Hepatocyte (in vitro differentiated cells): ENCODE data around the gene POFUT2.

Experiments
- EZH2 ChIP-seq: fragments of 200-600 bp; sonication (generic); IDR thresholded peaks from 2 replicates; pipeline ENCODE4 v1.6.1; 2016; ENCODE audit warnings: antibody characterized with exemption, mild to moderate bottlenecking, borderline replicate concordance
- EZH2phosphoT487 ChIP-seq: fragments of 200-600 bp; sonication (generic); IDR thresholded peaks from one replicate; pipeline ENCODE4 v1.6.1; 2018; ENCODE audit warnings: antibody characterized with exemption, mild to moderate bottlenecking, low read depth, moderate library complexity; ENCODE audit not compliant: unreplicated experiment, severe bottlenecking
- TF ChIP-seq, protein P1 (sequence below): fragments of 200-600 bp; sonication (generic); IDR thresholded peaks from 2 replicates; pipeline ENCODE4 v1.5.1; 2016; ENCODE audit warnings: antibody characterized with exemption, mild to moderate bottlenecking; ENCODE audit not compliant: poor library complexity

DNA sequence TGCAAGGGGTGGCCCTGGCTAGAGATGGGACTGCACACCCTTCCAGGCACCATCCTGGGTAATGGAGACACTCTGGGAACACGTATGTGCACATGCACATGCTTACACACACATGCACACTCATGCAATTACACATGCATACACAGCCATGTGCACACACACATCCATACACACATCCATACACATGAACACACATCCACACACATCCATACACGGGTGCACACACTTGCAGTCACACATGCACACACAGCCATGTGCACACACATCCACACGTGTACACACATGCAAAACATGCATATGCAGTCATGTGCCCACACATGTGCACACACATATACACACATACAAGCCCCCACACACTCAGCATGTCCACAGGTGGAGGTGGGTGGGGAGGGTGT is 22.3 kb upstream of the POFUT2 start:
- TF ChIP-seq, protein P1, sequence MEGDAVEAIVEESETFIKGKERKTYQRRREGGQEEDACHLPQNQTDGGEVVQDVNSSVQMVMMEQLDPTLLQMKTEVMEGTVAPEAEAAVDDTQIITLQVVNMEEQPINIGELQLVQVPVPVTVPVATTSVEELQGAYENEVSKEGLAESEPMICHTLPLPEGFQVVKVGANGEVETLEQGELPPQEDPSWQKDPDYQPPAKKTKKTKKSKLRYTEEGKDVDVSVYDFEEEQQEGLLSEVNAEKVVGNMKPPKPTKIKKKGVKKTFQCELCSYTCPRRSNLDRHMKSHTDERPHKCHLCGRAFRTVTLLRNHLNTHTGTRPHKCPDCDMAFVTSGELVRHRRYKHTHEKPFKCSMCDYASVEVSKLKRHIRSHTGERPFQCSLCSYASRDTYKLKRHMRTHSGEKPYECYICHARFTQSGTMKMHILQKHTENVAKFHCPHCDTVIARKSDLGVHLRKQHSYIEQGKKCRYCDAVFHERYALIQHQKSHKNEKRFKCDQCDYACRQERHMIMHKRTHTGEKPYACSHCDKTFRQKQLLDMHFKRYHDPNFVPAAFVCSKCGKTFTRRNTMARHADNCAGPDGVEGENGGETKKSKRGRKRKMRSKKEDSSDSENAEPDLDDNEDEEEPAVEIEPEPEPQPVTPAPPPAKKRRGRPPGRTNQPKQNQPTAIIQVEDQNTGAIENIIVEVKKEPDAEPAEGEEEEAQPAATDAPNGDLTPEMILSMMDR: no peak
- TF ChIP-seq EZH2 (no peak), EZH2phosphoT487 (no peak)
